Right ventricle myocardium inferior (tissue), 1 donor: ENCODE results near the gene MRFAP1. TPM values are rescaled to one million over a fixed set of nuclear protein-coding genes. Genes with fewer than 3 reads are reported as not detected.
A peak's percentile ranks its signal among the peaks of the same experiment; 100 is the strongest.

ENCODE experiments used
- ATAC-seq: fragments of 200-7000 bp; cut with Tn5 transposase; one replicate; pipeline ENCODE4 v1.9.1; 2020; ENCODE audit warnings: mild to moderate bottlenecking, moderate library complexity
- DNase-seq: peaks from one replicate; pipeline ENCODE4 v3.0.0; 2021; ENCODE audit errors: missing footprints
- intact Hi-C: fragments of 100-400 bp; cut with DNase I; formaldehyde crosslinking; loops from one replicate; pipeline ENCODE4 v1.11.0; 2022
- total RNA-seq: library from RNA; stranded (reverse); fragmentation: NEBNext Ultra II Directional; extraction: Animal tissue kit (Norgen Biotek cat#: 25700); gene quantifications from one replicate; pipeline ENCODE4 v1.2.1, GENCODE V29; 2021
- donor health status: DM: no; HTN: yes; CAD: no; lungs with severe emphysema.

The MRFAP1 gene
- total RNA-seq, 1 donor from 2014 or later, result 234 TPM

DNA sequence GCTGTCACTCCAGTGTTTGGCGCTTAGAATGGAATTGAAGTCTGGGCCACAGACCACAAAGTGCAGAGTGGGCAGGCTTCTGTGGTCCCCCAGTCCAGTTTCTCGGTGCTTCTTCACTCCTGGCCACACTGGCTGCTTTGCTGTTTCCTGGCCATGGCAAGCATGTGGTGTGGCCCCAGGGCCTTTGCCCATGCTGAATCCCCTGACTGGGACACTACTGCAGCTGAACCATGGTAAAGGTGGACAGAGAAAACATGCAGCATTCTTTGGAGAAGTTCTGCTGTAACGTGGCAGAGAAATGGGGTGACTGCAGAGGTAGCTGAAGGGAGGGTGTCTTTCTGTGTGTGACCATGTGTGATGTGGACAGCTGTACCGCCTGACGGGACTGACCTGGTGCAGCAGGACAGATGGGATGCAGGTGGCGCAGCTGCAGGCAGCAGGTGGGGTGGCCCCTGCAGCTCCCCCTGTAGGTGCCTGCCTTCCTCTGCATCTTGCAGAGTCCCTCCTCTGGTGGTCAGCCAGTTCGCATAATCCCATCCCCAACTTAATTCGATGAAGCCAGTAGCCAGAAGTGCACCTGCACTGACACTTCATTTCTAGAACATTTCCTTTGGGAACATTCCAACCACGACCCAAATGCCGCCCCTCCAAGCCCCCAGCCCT, 40.0 kb downstream of the MRFAP1 start:
- ATAC-seq, result no peak
- no peak for DNase-seq
- intact Hi-C loops, result no loop called here

- no peak for DNase-seq
- intact Hi-C loops, result no loop called here
- ATAC-seq, result no peak
These were observed 40.7 kb downstream of the MRFAP1 start for GRCh38 chr4:6681191-6681590.

GRCh38 chr4:6682862-6683590, 42.5 kb downstream of the MRFAP1 start:
- intact Hi-C loops, result no loop called here
- ATAC-seq, result no peak
- DNase-seq, result no peak

DNA sequence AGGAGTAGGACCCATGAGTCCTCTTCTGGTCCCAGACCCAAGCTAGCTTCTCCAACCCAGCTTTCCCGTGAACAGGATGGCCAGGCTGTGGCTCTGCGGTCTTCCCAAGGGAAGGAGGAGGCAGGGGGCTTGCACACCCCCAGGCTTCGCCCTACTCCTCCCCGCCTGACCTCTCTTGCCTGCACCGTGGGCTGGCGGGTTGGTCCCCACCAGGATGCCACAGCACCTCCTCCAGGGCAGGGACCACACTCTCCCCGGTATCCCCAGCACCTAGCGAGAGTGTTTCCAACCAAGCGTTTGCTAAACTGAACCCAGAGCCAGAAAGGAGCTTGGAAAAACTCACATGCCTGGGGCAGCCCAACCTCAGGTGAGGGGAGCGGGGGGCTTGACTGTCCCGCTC, 44.2 kb downstream of the MRFAP1 start:
- no peak for ATAC-seq
- no peak for DNase-seq
- intact Hi-C loops, result no loop called here

GRCh38 chr4:6686104-6686787, 45.8 kb downstream of the MRFAP1 start:
- intact Hi-C loops, result no loop called here
- no peak for DNase-seq
- ATAC-seq, result no peak

GRCh38 chr4:6687947-6688878, 47.7 kb downstream of the MRFAP1 start:
- no peak for DNase-seq
- no peak for ATAC-seq
- intact Hi-C loops, result no loop called here

- intact Hi-C loops, result no loop called here
- DNase-seq (no peak), ATAC-seq (peak; percentile 20)
These were observed 48.5 kb downstream of the MRFAP1 start for GRCh38 chr4:6688879-6689505.

DNA sequence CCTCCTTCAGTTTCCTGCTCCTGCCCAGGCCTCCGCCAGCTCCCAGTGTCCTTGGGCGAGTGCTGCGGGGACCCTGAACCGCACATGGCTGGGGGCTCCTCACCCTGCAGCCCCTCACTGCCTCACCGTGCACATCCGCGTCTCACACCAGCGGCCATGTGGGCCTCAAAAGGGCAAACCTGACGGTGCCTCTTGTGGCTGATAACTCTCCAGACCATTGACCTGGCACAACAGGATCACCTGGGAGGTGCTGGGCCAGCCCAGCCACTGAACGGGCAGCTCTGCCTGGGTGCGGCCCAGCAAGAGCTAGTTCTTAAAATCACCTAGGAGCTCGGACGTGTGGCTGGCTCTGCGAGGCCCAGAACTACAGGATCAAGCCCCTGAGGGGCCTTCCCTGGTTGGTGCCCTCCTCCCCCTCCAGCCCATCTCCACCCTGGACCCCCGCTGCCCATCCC, 49.0 kb downstream of the MRFAP1 start:
- ATAC-seq, result no peak

More for the DNA sequence above, 49.0 kb downstream of the MRFAP1 start:
- intact Hi-C loops, result no loop called here
- no peak for DNase-seq

Other genes starting within 250 kb of the MRFAP1 start
- 12.3 TPM for gene PPP2R2C, start 168.1 kb upstream of the MRFAP1 start, total RNA-seq
- 17.8 TPM for gene MAN2B2, start 65.5 kb upstream of the MRFAP1 start, total RNA-seq
- gene S100P, start 53.2 kb downstream of the MRFAP1 start, total RNA-seq, result not detected
- 41.7 TPM for gene MRFAP1L1, start 69.2 kb downstream of the MRFAP1 start, total RNA-seq
- gene BLOC1S4, start 75.5 kb downstream of the MRFAP1 start, total RNA-seq, result 6.0 TPM
- 72.1 TPM for gene KIAA0232, start 142.0 kb downstream of the MRFAP1 start, total RNA-seq